Naive thymus-derived CD4-positive, alpha-beta T cell (primary cell): ENCODE measurements around the gene GALNT12. TPM values are rescaled to one million over a fixed set of nuclear protein-coding genes. Genes with fewer than 3 reads are reported as not detected.
A peak's percentile ranks its signal among the peaks of the same experiment; 100 is the strongest.

Experiments used
- ATAC-seq: fragments of 150-1000 bp; cut with Tn5 transposase; 2 replicates; pipeline ENCODE4 v1.10.0; 2021; ENCODE audit warnings: mild to moderate bottlenecking, moderate library complexity
- CTCF ChIA-PET: fragments of 350-600 bp; sonication (Branson Sonifier 250); formaldehyde crosslinking; loops from one replicate; lab custom pipeline; 2021; ENCODE audit warnings: antibody characterized with exemption; lab: Charles Lee
- POLR2A ChIA-PET: fragments of 350-600 bp; sonication (Branson Sonifier 250); formaldehyde crosslinking; loops from one replicate; lab custom pipeline; 2021; ENCODE audit warnings: antibody characterized with exemption, inconsistent platforms; lab: Charles Lee
- DNase-seq, 9 donors: peaks; one replicate each; pipeline versions ENCODE4 v3.0.0 to v3.0.0-alpha.2; 2020 to 2022; ENCODE audit warnings: mixed read lengths in 1 of 9
- H3K27ac ChIP-seq: one replicate; pipeline ENCODE4 v1.7.0; 2013; ENCODE audit warnings: mild to moderate bottlenecking, low read depth, low read length, moderate library complexity
- H3K27me3 ChIP-seq, 2 donors: one replicate each; pipeline ENCODE4 v1.7.0; 2013; ENCODE audit warnings: low read length in 2 of 2, mild to moderate bottlenecking in 2 of 2, moderate library complexity in 2 of 2; ENCODE audit not compliant: control insufficient read depth in 2 of 2, insufficient read depth in 2 of 2
- H3K36me3 ChIP-seq, 3 experiments: 1 replicate in 2 of 3; 2 replicates in 1 of 3; pipeline ENCODE4 v1.7.0; 2013; ENCODE audit warnings: low read length in 3 of 3, mild to moderate bottlenecking in 3 of 3, moderate library complexity in 1 of 3; ENCODE audit not compliant: insufficient read depth in 3 of 3, control insufficient read depth in 2 of 3
- H3K4me1 ChIP-seq, 2 donors: one replicate each; pipeline ENCODE4 v1.7.0; 2013; ENCODE audit warnings: low read length in 2 of 2, mild to moderate bottlenecking in 2 of 2, moderate library complexity in 1 of 2; ENCODE audit not compliant: control insufficient read depth in 2 of 2, insufficient read depth in 2 of 2
- H3K4me3 ChIP-seq: 2 replicates; pipeline ENCODE4 v1.7.0; 2013; ENCODE audit warnings: mild to moderate bottlenecking, low read length
- H3K9me3 ChIP-seq, 3 experiments: 1 replicate in 2 of 3; 2 replicates in 1 of 3; pipeline ENCODE4 v1.7.0; 2013; ENCODE audit warnings: low read length in 3 of 3; ENCODE audit not compliant: control insufficient read depth in 2 of 3
- H3K27ac Mint-ChIP-seq, 9 donors: one replicate each; pipeline ENCODE4 v1.8.0; 2020 to 2022; ENCODE audit warnings: mixed read lengths in 9 of 9, mild to moderate bottlenecking in 8 of 9, moderate library complexity in 5 of 9, inconsistent platforms in 2 of 9
- H3K27me3 Mint-ChIP-seq, 5 donors: one replicate each; pipeline ENCODE4 v1.8.0; 2021 to 2022; ENCODE audit warnings: mixed read lengths in 5 of 5, mild to moderate bottlenecking in 1 of 5
- H3K36me3 Mint-ChIP-seq, 5 donors: one replicate each; pipeline ENCODE4 v1.8.0; 2020 to 2022; ENCODE audit warnings: mixed read lengths in 5 of 5, mild to moderate bottlenecking in 3 of 5, inconsistent platforms in 1 of 5
- H3K4me1 Mint-ChIP-seq, 7 donors: one replicate each; pipeline ENCODE4 v1.8.0; 2020 to 2022; ENCODE audit warnings: mixed read lengths in 7 of 7, mild to moderate bottlenecking in 3 of 7, inconsistent platforms in 1 of 7
- H3K4me3 Mint-ChIP-seq, 10 donors: one replicate each; pipeline ENCODE4 v1.8.0; 2020 to 2022; ENCODE audit warnings: mild to moderate bottlenecking in 10 of 10, mixed read lengths in 10 of 10, moderate library complexity in 6 of 10, inconsistent platforms in 2 of 10
- H3K9me3 Mint-ChIP-seq, 11 donors: one replicate each; pipeline ENCODE4 v1.8.0; 2020 to 2022; ENCODE audit warnings: mixed read lengths in 11 of 11, mild to moderate bottlenecking in 4 of 11, inconsistent platforms in 1 of 11, moderate library complexity in 1 of 11
- intact Hi-C, 2 donors: fragments of 100-400 bp; cut with micrococcal nuclease; formaldehyde crosslinking; loops; one replicate each; pipeline ENCODE4 v1.15.1; 2023
- polyA plus RNA-seq, 2 donors: library from polyadenylated mRNA; unstranded; fragments of 300-500 nt; fragmentation: Illumina TruSeq; gene quantifications; one replicate each; pipeline ENCODE4 v1.2.3, GENCODE V29; 2021
- total RNA-seq, 6 experiments: library from RNA in 5 of 6; stranded (reverse) in 5 of 6; gene quantifications; 1 replicate in 5 of 6; 2 replicates in 1 of 6; pipeline ENCODE4 v1.2.3 and lab custom pipeline; 2021 to 2026

GALNT12 gene
- total and polyA plus RNA-seq, 7 experiments from 2014 or later = 3.1 to 14.3 (median 10.1) TPM

GRCh38 chr9:98798254-98798653, 9.2 kb upstream of the GALNT12 start:
- Mint-ChIP-seq H3K9me3 (peaks cover 0 to 14% (median 5%) of the 10 kb centered on the region in 11 donors), H3K27ac (no peak overlapping the region), H3K4me3 (peak overlapping the region in 5 of 10 donors; percentile 7 to 90 (median 57)), H3K36me3 (peaks cover 0 to 9% (median 0%) of the 10 kb centered on the region in 5 donors), H3K27me3 (peaks cover 0 to 31% (median 0%) of the 10 kb centered on the region in 5 donors), H3K4me1 (peaks cover 18 to 27% (median 24%) of the 10 kb centered on the region in 7 donors)
- H3K27me3 ChIP-seq = no peaks in the 10 kb centered on the region
- H3K4me3 ChIP-seq = no peak overlapping the region
- peaks cover 6 to 10% of the 10 kb centered on the region in 2 donors for H3K4me1 ChIP-seq
- no peaks in the 10 kb centered on the region for H3K9me3 ChIP-seq
- POLR2A ChIA-PET = interaction anchor here (2.4 kb wide), 1 partner anchor 8 kb away, joined by 8 read pairs; the partner anchor contains the start of gene GALNT12
- no peak overlapping the region for H3K27ac ChIP-seq
- no peak for ATAC-seq
- CTCF ChIA-PET = interaction anchor here (0.6 to 1.3 kb wide), 2 partner anchors 10 to 547 kb away, joined by 3 read pairs; no protein-coding TSS in a partner anchor
- intact Hi-C loops = loop anchor here (5.0 to 10.0 kb wide), 6 partner anchors 259 to 1166 kb away; partner anchors contain the start of genes ANP32B (in 1 of the 2), NCBP1 (in 1 of the 2), TBC1D2 (in 1 of the 2) and TRMO (in 1 of the 2)
- DNase-seq = no peak
- no peaks in the 10 kb centered on the region for H3K36me3 ChIP-seq

GRCh38 chr9:98801561-98801960, 5.9 kb upstream of the GALNT12 start:
- DNase-seq (no peak), ATAC-seq (no peak)
- H3K9me3 Mint-ChIP-seq = peaks cover 0 to 14% (median 5%) of the 10 kb centered on the region in 11 donors
- H3K4me1 ChIP-seq = no peaks in the 10 kb centered on the region
- H3K36me3 ChIP-seq = no peaks in the 10 kb centered on the region
- H3K4me1 Mint-ChIP-seq = peaks cover 6 to 12% (median 9%) of the 10 kb centered on the region in 7 donors
- H3K27me3 ChIP-seq = no peaks in the 10 kb centered on the region
- H3K27me3 Mint-ChIP-seq = peaks cover 0 to 51% (median 0%) of the 10 kb centered on the region in 5 donors
- no peak overlapping the region for H3K27ac Mint-ChIP-seq
- no peak overlapping the region for H3K4me3 ChIP-seq
- no peaks in the 10 kb centered on the region for H3K9me3 ChIP-seq
- H3K4me3 Mint-ChIP-seq = no peak overlapping the region
- CTCF ChIA-PET = interaction anchor here (0.6 to 1.0 kb wide), 2 partner anchors 8 to 10 kb away, joined by 3 read pairs; no protein-coding TSS in a partner anchor
- peaks cover 0 to 9% (median 0%) of the 10 kb centered on the region in 5 donors for H3K36me3 Mint-ChIP-seq
- intact Hi-C loops = no loop called here
- H3K27ac ChIP-seq = no peak overlapping the region
- POLR2A ChIA-PET = no interaction called here

- DNase-seq = no peak
- CTCF ChIA-PET = interaction anchor here (0.6 to 1.0 kb wide), 3 partner anchors 9 to 21 kb away, joined by 3 read pairs; no protein-coding TSS in a partner anchor
- intact Hi-C loops = no loop called here
Observed at GRCh38 chr9:98801969-98802371, 5.5 kb upstream of the GALNT12 start.

GRCh38 chr9:98804083-98804482, 3.4 kb upstream of the GALNT12 start:
- H3K4me1 ChIP-seq = peaks cover 11 to 16% of the 10 kb centered on the region in 2 donors
- Mint-ChIP-seq H3K27ac (no peak overlapping the region), H3K4me1 (peaks cover 11 to 26% (median 24%) of the 10 kb centered on the region in 7 donors), H3K27me3 (peaks cover 0 to 55% (median 0%) of the 10 kb centered on the region in 5 donors), H3K4me3 (no peak overlapping the region), H3K9me3 (peaks cover 0 to under 1% (median 0%) of the 10 kb centered on the region in 11 donors), H3K36me3 (no peaks in the 10 kb centered on the region)
- ChIA-PET POLR2A (no interaction called here), CTCF (no interaction called here)
- intact Hi-C loops = no loop called here
- H3K27me3 ChIP-seq = no peaks in the 10 kb centered on the region
- DNase-seq (no peak), ATAC-seq (no peak)
- no peaks in the 10 kb centered on the region for H3K36me3 ChIP-seq
- no peak overlapping the region for H3K27ac ChIP-seq
- H3K4me3 ChIP-seq = no peak overlapping the region
- H3K9me3 ChIP-seq = no peaks in the 10 kb centered on the region

More at GRCh38 chr9:98801969-98802371, 5.5 kb upstream of the GALNT12 start:
- peaks cover 0 to 9% (median 0%) of the 10 kb centered on the region in 5 donors for H3K36me3 Mint-ChIP-seq
- Histone ChIP-seq H3K27ac (no peak overlapping the region), H3K4me1 (peaks cover 3% of the 10 kb centered on the region in 2 donors), H3K9me3 (no peaks in the 10 kb centered on the region), H3K27me3 (no peaks in the 10 kb centered on the region), H3K4me3 (no peak overlapping the region), H3K36me3 (no peaks in the 10 kb centered on the region)
- peaks cover 0 to 14% (median 5%) of the 10 kb centered on the region in 11 donors for H3K9me3 Mint-ChIP-seq
- peaks cover 3 to 13% (median 11%) of the 10 kb centered on the region in 7 donors for H3K4me1 Mint-ChIP-seq
- POLR2A ChIA-PET = no interaction called here
- H3K4me3 Mint-ChIP-seq = no peak overlapping the region
- no peak for ATAC-seq
- no peak overlapping the region for H3K27ac Mint-ChIP-seq
- H3K27me3 Mint-ChIP-seq = peaks cover 0 to 55% (median 0%) of the 10 kb centered on the region in 5 donors

GRCh38 chr9:98805506-98806272, 1.8 kb upstream of the GALNT12 start:
- H3K4me1 Mint-ChIP-seq = peaks cover 15 to 37% (median 32%) of the 10 kb centered on the region in 7 donors
- CTCF ChIA-PET = interaction anchor here (1.3 to 2.0 kb wide), 5 partner anchors 14 to 193 kb away, joined by 3 to 5 read pairs (median 4); no protein-coding TSS in a partner anchor
- intact Hi-C loops = loop anchor here (1.0 to 5.0 kb wide), 7 partner anchors 9 to 417 kb away; partner anchors contain the start of genes ALG2 (in 1 of the 2), ANKS6 (in 1 of the 2) and SEC61B (in 1 of the 2)
- Histone ChIP-seq H3K36me3 (no peaks in the 10 kb centered on the region), H3K4me3 (no peak overlapping the region), H3K27ac (no peak overlapping the region), H3K9me3 (no peaks in the 10 kb centered on the region), H3K4me1 (peaks cover 11 to 16% of the 10 kb centered on the region in 2 donors), H3K27me3 (no peaks in the 10 kb centered on the region)
- H3K27ac Mint-ChIP-seq = no peak overlapping the region
- POLR2A ChIA-PET = interaction anchor here (3.1 kb wide), 1 partner anchor 9 kb away, joined by 8 read pairs; the partner anchor contains the start of gene ANKS6
- no peak for ATAC-seq
- no peaks in the 10 kb centered on the region for H3K36me3 Mint-ChIP-seq
- no peak for DNase-seq
- H3K9me3 Mint-ChIP-seq = no peaks in the 10 kb centered on the region
- H3K27me3 Mint-ChIP-seq = peaks cover 0 to 56% (median 0%) of the 10 kb centered on the region in 5 donors
- peak overlapping the region in 1 of 10 donors; percentile 93 for H3K4me3 Mint-ChIP-seq

- intact Hi-C loops = loop anchor here (1.0 to 5.0 kb wide), 7 partner anchors 10 to 416 kb away; partner anchors contain the start of genes ALG2 (in 1 of the 2), ANKS6 (in 1 of the 2) and SEC61B (in 1 of the 2)
Observed at GRCh38 chr9:98806394-98807035, 955 bp upstream of the GALNT12 start.

More at GRCh38 chr9:98806394-98807035, 955 bp upstream of the GALNT12 start:
- Mint-ChIP-seq H3K9me3 (no peaks in the 10 kb centered on the region), H3K36me3 (peaks cover 0 to 7% (median 4%) of the 10 kb centered on the region in 5 donors), H3K27me3 (peaks cover 0 to 56% (median 0%) of the 10 kb centered on the region in 5 donors), H3K4me3 (peak overlapping the region; percentile 78 to 95 (median 92)), H3K4me1 (peaks cover 15 to 41% (median 37%) of the 10 kb centered on the region in 7 donors), H3K27ac (peak overlapping the region in 5 of 9 donors; percentile 14 to 82 (median 67))
- no peaks in the 10 kb centered on the region for H3K27me3 ChIP-seq
- H3K9me3 ChIP-seq = no peaks in the 10 kb centered on the region
- CTCF ChIA-PET = interaction anchor here (1.0 to 2.0 kb wide), 7 partner anchors 15 to 335 kb away, joined by 3 to 6 read pairs (median 4); no protein-coding TSS in a partner anchor
- no peak for DNase-seq
- peak overlapping the region; percentile 51 for H3K4me3 ChIP-seq
- H3K27ac ChIP-seq = no peak overlapping the region
- H3K36me3 ChIP-seq = no peaks in the 10 kb centered on the region
- POLR2A ChIA-PET = interaction anchor here (0.7 to 3.1 kb wide), 5 partner anchors 10 to 330 kb away, joined by 3 to 8 read pairs (median 3); partner anchors contain the start of gene ANKS6
- ATAC-seq = no peak
- peaks cover 11 to 16% of the 10 kb centered on the region in 2 donors for H3K4me1 ChIP-seq
